NT2/D1 (cell line): ENCODE measurements around the gene LAG3.

Experiments used
- DNase-seq: peaks from one replicate; pipeline ENCODE4 v3.0.0-alpha.2; 2011; ENCODE audit warnings: low read depth, low spot score
- H3K27me3 ChIP-seq: 2 replicates; pipeline ENCODE4 v1.6.0; 2011; ENCODE audit warnings: mild to moderate bottlenecking; ENCODE audit not compliant: insufficient read length, insufficient read depth
- H3K36me3 ChIP-seq: 2 replicates; pipeline ENCODE4 v1.6.1; 2011; ENCODE audit warnings: mild to moderate bottlenecking, low read length, mixed read lengths; ENCODE audit not compliant: insufficient read depth, insufficient read length
- H3K4me1 ChIP-seq: 2 replicates; pipeline ENCODE4 v1.5.1; 2011; ENCODE audit not compliant: insufficient read depth, insufficient read length
- H3K4me3 ChIP-seq: 2 replicates; pipeline ENCODE4 v1.5.1; 2011; ENCODE audit warnings: low read depth; ENCODE audit not compliant: insufficient read length
- H3K9ac ChIP-seq: 2 replicates; pipeline ENCODE4 v1.6.0; 2011; ENCODE audit warnings: low read depth; ENCODE audit not compliant: insufficient read length
- H3K9me3 ChIP-seq: 2 replicates; pipeline ENCODE4 v1.5.1; 2011; ENCODE audit warnings: mild to moderate bottlenecking, low read length; ENCODE audit not compliant: insufficient read depth
- SUZ12 ChIP-seq: IDR thresholded peaks from 2 replicates; pipeline ENCODE4 v1.6.1; 2011; ENCODE audit not compliant: insufficient read length, insufficient read depth; ENCODE audit errors: extremely low read depth
- YY1 ChIP-seq: IDR thresholded peaks from 2 replicates; pipeline ENCODE4 v1.6.1; 2011; ENCODE audit not compliant: insufficient read length, insufficient read depth
- ZNF274 ChIP-seq: IDR thresholded peaks from 2 replicates; pipeline ENCODE4 v1.6.1; 2011; ENCODE audit warnings: mild to moderate bottlenecking, low read depth, low read length

The LAG3 gene

DNA sequence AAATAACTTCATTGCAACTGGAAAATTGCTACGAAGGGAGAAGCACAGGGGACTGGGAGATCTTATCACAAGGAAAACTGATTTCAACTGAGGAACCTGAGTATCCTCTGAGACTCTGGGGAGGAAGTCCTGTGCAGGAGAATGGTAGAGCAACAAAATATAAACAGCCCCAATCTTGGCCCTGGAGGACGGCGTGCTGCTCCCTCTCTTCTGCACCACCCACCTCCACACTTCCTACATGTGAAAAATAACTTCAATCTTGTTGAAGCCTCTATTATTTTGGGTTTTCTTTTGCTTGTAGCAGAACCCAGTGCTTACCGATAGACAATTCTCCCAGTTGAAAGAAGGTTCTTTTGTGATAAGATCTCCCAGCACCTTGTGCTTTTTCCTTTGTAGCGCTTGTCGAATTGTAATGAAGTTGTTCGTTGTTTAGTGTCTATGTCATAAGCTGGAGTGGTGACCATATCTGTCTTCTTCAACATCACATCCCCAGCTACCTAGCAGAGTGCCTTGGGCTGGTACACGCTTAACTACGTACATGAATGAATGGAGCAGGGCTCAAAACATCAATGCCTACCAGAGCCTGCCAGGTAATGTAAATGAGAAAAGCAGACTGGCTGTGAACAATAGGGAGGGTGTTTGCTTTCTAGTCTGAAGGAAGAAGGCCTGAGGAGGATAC lies 14.2 kb downstream of the LAG3 start:
- DNase-seq = peak; percentile 80
- Histone ChIP-seq H3K36me3 (no peaks in the 10 kb centered on the region), H3K9me3 (no peaks in the 10 kb centered on the region), H3K4me1 (peaks cover 25% of the 10 kb centered on the region), H3K4me3 (no peak overlapping the region), H3K9ac (peak overlapping the region; percentile 58), H3K27me3 (no peaks in the 10 kb centered on the region)
- TF ChIP-seq YY1 (no peak), ZNF274 (no peak), SUZ12 (no peak)

DNA sequence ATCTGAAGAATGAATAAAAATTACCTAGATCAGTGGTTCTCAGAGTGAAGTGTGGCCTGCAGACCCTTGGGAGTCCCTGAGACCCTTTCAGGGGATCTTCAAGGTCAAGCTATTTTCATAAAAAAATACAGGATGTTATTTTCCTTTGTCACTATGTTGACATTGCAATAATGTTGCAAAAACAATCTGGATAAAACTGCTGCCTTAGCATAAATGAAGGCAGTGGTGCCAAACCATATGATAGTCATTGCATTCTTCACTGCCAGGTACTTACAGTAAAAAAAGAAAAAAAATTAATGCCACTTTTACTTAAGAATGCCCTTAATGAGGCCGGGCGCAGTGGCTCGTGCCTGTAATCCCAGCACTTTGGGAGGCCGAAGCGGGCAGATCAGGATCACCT lies 15.0 kb downstream of the LAG3 start:
- H3K9me3 ChIP-seq = no peaks in the 10 kb centered on the region
- peaks cover 28% of the 10 kb centered on the region for H3K4me1 ChIP-seq
- no peak overlapping the region for H3K9ac ChIP-seq
- H3K27me3 ChIP-seq = no peaks in the 10 kb centered on the region
- H3K4me3 ChIP-seq = no peak overlapping the region
- no peaks in the 10 kb centered on the region for H3K36me3 ChIP-seq
- TF ChIP-seq ZNF274 = no peak
- TF ChIP-seq YY1 = no peak
- no peak for TF ChIP-seq SUZ12
- no peak for DNase-seq

DNA sequence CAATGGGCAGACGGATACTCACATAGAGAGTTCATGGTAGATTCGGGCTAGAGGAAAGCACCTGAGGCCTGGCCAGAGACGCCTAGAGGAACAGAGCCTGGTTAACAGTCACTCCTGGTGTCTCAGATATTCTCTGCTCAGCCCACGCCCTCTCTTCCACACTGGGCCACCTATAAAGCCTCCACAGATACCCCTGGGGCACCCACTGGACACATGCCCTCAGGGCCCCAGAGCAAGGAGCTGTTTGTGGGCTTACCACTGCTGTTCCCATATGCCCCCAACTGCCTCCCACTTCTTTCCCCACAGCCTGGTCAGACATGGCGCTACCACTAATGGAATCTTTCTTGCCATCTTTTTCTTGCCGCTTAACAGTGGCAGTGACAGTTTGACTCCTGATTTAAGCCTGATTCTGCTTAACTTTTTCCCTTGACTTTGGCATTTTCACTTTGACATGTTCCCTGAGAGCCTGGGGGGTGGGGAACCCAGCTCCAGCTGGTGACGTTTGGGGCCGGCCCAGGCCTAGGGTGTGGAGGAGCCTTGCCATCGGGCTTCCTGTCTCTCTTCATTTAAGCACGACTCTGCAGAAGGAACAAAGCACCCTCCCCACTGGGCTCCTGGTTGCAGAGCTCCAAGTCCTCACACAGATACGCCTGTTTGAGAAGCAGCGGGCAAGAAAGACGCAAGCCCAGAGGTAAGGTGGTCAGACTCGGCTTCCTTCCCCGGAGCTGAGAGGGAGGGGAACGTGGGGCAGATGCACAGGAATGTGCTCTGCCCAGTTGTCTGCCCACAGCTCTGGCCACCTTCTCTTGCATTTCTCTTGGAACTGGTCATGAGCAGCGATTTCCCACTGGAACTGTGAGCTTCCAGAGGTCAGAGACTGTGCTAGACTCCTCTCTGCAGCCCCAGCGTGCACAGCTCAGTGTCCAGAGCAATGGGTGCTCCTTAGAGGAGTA lies 16.9 kb downstream of the LAG3 start, which contains the start of gene CD4:
CD4 (plus strand) TSS at position 557 of the 953 bp plus-strand sequence. CDS start 10,611 bp downstream, outside the sequence.
- no peak within 1 kb of the TSS for H3K4me3 ChIP-seq
- no peaks in the 10 kb centered on the region for H3K27me3 ChIP-seq
- TF ChIP-seq SUZ12 = no peak
- no peak for TF ChIP-seq YY1
- TF ChIP-seq ZNF274 = no peak

DNA sequence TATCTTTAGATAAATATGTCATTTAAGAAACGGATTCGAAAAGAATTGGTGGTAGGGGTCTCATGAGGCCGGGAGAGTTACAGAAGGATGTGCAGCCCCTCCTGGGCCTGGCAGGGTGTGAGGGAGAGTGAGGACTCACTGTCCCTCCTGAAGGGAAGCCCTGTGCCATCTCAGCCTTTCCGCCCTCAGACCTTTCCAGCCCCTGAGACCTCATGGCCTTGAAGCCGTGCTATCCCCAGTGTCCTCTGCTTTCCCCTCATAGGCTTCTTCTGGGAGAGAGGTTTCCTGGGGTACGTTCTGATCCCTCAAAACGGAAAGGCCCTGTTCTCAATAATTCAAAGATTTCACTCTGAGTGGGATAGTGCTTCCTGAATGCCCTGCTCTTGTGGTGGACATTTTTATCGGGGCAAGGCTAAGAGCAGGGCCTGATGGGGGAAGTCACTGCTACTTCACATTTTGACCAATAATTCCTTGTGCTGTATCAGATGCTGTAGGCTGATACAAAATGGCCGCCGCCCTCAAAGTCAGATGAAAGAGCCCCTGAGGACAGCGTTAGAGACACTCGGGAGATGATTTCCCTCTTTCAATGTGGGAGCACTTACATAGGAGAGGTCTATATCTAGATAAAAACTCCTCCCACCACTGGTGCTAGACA lies 18.3 kb downstream of the LAG3 start:
- peaks cover 27% of the 10 kb centered on the region for H3K4me1 ChIP-seq
- no peak for TF ChIP-seq YY1
- TF ChIP-seq ZNF274 = no peak
- no peak for TF ChIP-seq SUZ12
- no peak overlapping the region for H3K9ac ChIP-seq
- no peaks in the 10 kb centered on the region for H3K27me3 ChIP-seq
- no peaks in the 10 kb centered on the region for H3K9me3 ChIP-seq
- no peak overlapping the region for H3K4me3 ChIP-seq
- H3K36me3 ChIP-seq = no peaks in the 10 kb centered on the region
- no peak for DNase-seq

More for the DNA sequence above, 16.9 kb downstream of the LAG3 start, which contains the start of gene CD4:
- no peaks in the 10 kb centered on the region for H3K36me3 ChIP-seq
- H3K9me3 ChIP-seq = no peaks in the 10 kb centered on the region
- no peak for DNase-seq
- H3K4me1 ChIP-seq = peaks cover 33% of the 10 kb centered on the region
- H3K9ac ChIP-seq = peak within 1 kb of the TSS; percentile 8

DNA sequence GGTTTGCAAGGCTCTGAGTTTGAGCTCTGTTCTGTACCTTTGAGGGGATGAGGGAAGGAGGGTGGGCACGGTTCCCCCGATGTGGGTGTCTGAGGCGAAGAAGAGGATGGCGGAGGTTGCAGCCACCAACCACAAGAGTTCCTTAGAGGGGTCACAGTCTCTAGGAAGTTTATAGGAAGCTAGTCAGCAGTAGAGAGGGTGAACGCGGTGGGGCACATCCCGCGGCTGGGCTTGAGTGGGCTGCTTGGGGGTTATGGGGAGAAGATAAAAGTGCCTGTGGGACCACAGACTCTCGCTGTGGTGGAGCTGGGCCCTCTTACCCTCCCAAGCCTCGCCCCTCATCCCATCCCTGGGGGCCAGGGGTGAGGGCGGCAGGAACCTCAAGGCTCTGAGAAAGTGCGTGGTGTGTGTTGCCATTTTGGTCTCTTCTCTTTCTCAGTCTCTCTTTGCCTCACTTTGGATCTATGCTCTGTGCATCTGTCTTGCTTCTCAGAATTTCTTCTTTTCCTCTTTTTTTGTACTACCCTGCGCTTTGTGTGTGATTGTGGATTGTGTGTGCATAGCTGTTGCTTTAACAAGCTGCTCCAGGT lies 19.7 kb downstream of the LAG3 start:
- no peak overlapping the region for H3K4me3 ChIP-seq
- TF ChIP-seq SUZ12 (no peak), YY1 (no peak), ZNF274 (no peak)
- no peaks in the 10 kb centered on the region for H3K9me3 ChIP-seq
- no peak overlapping the region for H3K9ac ChIP-seq
- H3K36me3 ChIP-seq = no peaks in the 10 kb centered on the region
- peaks cover 24% of the 10 kb centered on the region for H3K4me1 ChIP-seq
- DNase-seq = no peak
- H3K27me3 ChIP-seq = no peaks in the 10 kb centered on the region

DNA sequence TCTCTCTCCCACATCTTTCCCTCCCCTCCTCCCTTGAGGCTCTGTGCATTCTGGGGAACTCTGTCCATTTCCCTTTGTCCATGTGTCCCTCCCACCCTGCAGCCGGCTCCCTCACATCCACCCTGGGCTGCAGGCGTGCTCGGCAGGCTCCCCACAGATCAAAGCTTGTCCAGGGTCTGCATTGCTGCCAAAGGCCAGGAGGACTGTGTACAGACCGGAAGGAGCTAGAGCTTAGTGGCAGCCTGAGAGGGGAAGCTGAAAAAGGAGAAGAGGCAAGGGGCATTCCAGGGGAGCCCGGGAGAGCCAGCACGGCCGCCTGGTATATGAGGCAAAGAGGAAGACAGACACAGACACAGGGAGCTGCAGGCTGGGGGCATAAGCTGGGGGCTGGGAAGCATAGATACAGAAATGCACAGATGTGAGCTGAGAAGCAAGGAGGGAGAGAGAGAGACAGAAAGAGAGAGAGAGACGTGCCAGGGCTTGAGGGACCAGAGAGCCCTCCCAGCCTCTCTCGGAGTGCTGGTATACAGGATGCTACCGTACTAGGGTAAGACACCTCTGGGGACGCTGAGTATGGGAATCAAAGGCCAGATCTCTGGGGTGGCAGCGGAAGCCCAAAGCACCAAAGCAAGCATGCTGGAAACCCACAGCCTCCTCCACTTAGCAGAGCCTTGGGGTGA lies 20.3 kb downstream of the LAG3 start:
- no peaks in the 10 kb centered on the region for H3K36me3 ChIP-seq
- no peak overlapping the region for H3K4me3 ChIP-seq
- no peaks in the 10 kb centered on the region for H3K27me3 ChIP-seq
- TF ChIP-seq ZNF274 = no peak
- TF ChIP-seq SUZ12 = no peak
- no peak for TF ChIP-seq YY1
- peaks cover 24% of the 10 kb centered on the region for H3K4me1 ChIP-seq
- no peak for DNase-seq
- no peaks in the 10 kb centered on the region for H3K9me3 ChIP-seq
- peak overlapping the region; percentile 6 for H3K9ac ChIP-seq
